HepG2 (cell line): ENCODE data around the gene KAZN. TPM values are rescaled to one million over a fixed set of nuclear protein-coding genes. Genes with fewer than 3 reads are reported as not detected.

Experiments
- ATAC-seq: fragments of 200-7000 bp; cut with Tn5 transposase; 3 replicates; pipeline ENCODE4 v1.9.1; 2020; ENCODE audit warnings: mild to moderate bottlenecking, moderate library complexity
- BruUV-seq: library from RNA; stranded (reverse); fragments of 400-500 nt; replicated peaks from 2 replicates; lab custom pipeline; 2021; lab: Mats Ljungman, UMichigan
- CTCF ChIA-PET: fragments of 300-600 bp; formaldehyde crosslinking; extraction: SDS; loops from one replicate; lab custom pipeline; 2021; ENCODE audit warnings: low total read pairs, inconsistent platforms, low intra/inter-chr PET ratio; lab: Yijun Ruan, JAX
- POLR2A ChIA-PET: fragments of 350-600 bp; sonication (Branson Sonifier 250); formaldehyde crosslinking; loops from one replicate; lab custom pipeline; 2020; ENCODE audit warnings: antibody characterized with exemption, inconsistent platforms; lab: Yijun Ruan, JAX
- DNase-seq: peaks from one replicate; pipeline ENCODE4 v3.0.0-alpha.2; 2015; ENCODE audit warnings: low spot score
- FAIRE-seq: peaks from 3 replicates; lab custom pipeline; 2011; peaks lifted over from hg19 to GRCh38; lab: Jason Lieb, UNC
- H2AFZ ChIP-seq: one replicate; pipeline ENCODE4 v1.6.1; 2011; ENCODE audit warnings: low read length, inconsistent platforms
- H3K27ac ChIP-seq: fragments of 300-600 bp; 3 replicates; pipeline ENCODE4 v1.8.0; 2011; ENCODE audit warnings: mixed run types, mild to moderate bottlenecking, mixed read lengths, low read length, inconsistent platforms; ENCODE audit not compliant: insufficient read depth; ENCODE audit errors: extremely low read length
- H3K27me3 ChIP-seq, 2 experiments: fragments of 200-600 bp in 1 of 2; 2 replicates in 1 of 2; 3 replicates in 1 of 2; pipeline versions ENCODE4 v1.6.0 to v1.8.0; 2011; ENCODE audit warnings: low read length in 2 of 2, mild to moderate bottlenecking in 2 of 2, moderate library complexity in 2 of 2, inconsistent platforms in 1 of 2; ENCODE audit not compliant: insufficient read depth in 2 of 2, control insufficient read depth in 1 of 2
- H3K36me3 ChIP-seq, 2 experiments: fragments of 200-600 bp in 1 of 2; replicated peaks in 1 of 2; 2 replicates in 1 of 2; 3 replicates in 1 of 2; pipeline versions ENCODE4 v1.5.1 to v1.8.0; 2011; ENCODE audit warnings: low read length in 2 of 2, inconsistent platforms in 1 of 2; ENCODE audit not compliant: insufficient read depth in 2 of 2, control insufficient read depth in 1 of 2
- H3K4me1 ChIP-seq: 2 replicates; pipeline ENCODE4 v1.5.1; 2012; ENCODE audit warnings: low read length, inconsistent platforms; ENCODE audit not compliant: insufficient read depth
- H3K4me2 ChIP-seq: 2 replicates; pipeline ENCODE4 v1.6.0; 2011; ENCODE audit warnings: low read depth, low read length, inconsistent platforms
- H3K4me3 ChIP-seq, 3 experiments: fragments of 200-600 bp in 1 of 3; sonication (generic), shearing (Covaris generic) in 1 of 3; replicated peaks in 1 of 3; 2 replicates each; pipeline ENCODE4 v1.5.1; 2011 to 2016; ENCODE audit warnings: low read length in 3 of 3, inconsistent platforms in 2 of 3, low read depth in 2 of 3, mild to moderate bottlenecking in 2 of 3, control low read depth in 1 of 3, mixed read lengths in 1 of 3; ENCODE audit not compliant: insufficient read depth in 1 of 3
- H3K79me2 ChIP-seq: one replicate; pipeline ENCODE4 v1.6.1; 2011; ENCODE audit warnings: low read length, inconsistent platforms; ENCODE audit not compliant: insufficient read depth
- H3K9ac ChIP-seq: 2 replicates; pipeline ENCODE4 v1.6.0; 2011; ENCODE audit warnings: mild to moderate bottlenecking, low read depth, low read length, inconsistent platforms; ENCODE audit not compliant: insufficient read depth
- H3K9me3 ChIP-seq: 2 replicates; pipeline ENCODE4 v1.5.1; 2012; ENCODE audit warnings: mild to moderate bottlenecking, low read length
- H4K20me1 ChIP-seq: 2 replicates; pipeline ENCODE4 v1.6.0; 2011; ENCODE audit warnings: inconsistent platforms, mild to moderate bottlenecking, low read length, moderate library complexity; ENCODE audit not compliant: insufficient read depth
- DPF2 ChIP-seq: sonication (generic); formaldehyde crosslinking; IDR thresholded peaks from 2 replicates; pipeline ENCODE4 v1.4.0; 2020; ENCODE audit warnings: mild to moderate bottlenecking, low read depth, missing genetic modification reagents, borderline replicate concordance
- HOXA5 ChIP-seq: sonication (generic); formaldehyde crosslinking; IDR thresholded peaks from 2 replicates; pipeline ENCODE4 v1.4.0; 2020; ENCODE audit warnings: missing genetic modification reagents
- KDM2A ChIP-seq: sonication (generic); formaldehyde crosslinking; IDR thresholded peaks from 2 replicates; pipeline ENCODE4 v1.4.0; 2020; ENCODE audit warnings: low read depth, missing genetic modification reagents, borderline replicate concordance
- NR2F1 ChIP-seq, 2 experiments: fragments of 450-650 bp in 1 of 2; formaldehyde crosslinking in 1 of 2; IDR thresholded peaks; 2 replicates each; pipeline versions ENCODE4 v1.5.0 to v1.6.1; 2016 to 2020; ENCODE audit warnings: mild to moderate bottlenecking in 1 of 2, missing compliant biosample characterization in 1 of 2, missing genetic modification reagents in 1 of 2, moderate library complexity in 1 of 2
- WIZ ChIP-seq: sonication (generic); formaldehyde crosslinking; IDR thresholded peaks from 2 replicates; pipeline ENCODE4 v1.5.1; 2020; ENCODE audit warnings: mild to moderate bottlenecking, missing genetic modification reagents
- YY1 ChIP-seq: IDR thresholded peaks from 2 replicates; pipeline ENCODE4 v1.6.1; 2011; ENCODE audit warnings: low read length, low read depth, moderate library complexity, mild to moderate bottlenecking; ENCODE audit not compliant: insufficient read depth, insufficient replicate concordance
- WGBS: methylation state at CpG from one replicate; pipeline ENCODE4 v1.1.6; 2017; ENCODE audit warnings: low lambda C conversion rate; 5-methylcytosine and 5-hydroxymethylcytosine counted together
- in situ Hi-C: cut with HindIII; loops from 2 replicates; pipeline ENCODE4 v1.10.0; 2017; ENCODE audit warnings: low pct_unique_long_range_greater_than_20kb; ENCODE audit not compliant: extremely low pct_ligation_motif_present
- intact Hi-C: fragments of 100-400 bp; cut with micrococcal nuclease; formaldehyde crosslinking; loops from one replicate; pipeline ENCODE4 v1.10.0; 2022; ENCODE audit not compliant: unreplicated experiment
- polyA plus RNA-seq, 8 experiments: library from polyadenylated mRNA; depleted of rRNA in 3 of 8; stranded (reverse) in 7 of 8; unstranded in 1 of 8; fragments of >200 nt; fragmentation: Illumina TruSeq in 4 of 8; extraction: Trizol in 4 of 8; gene quantifications; 2 replicates each; pipeline versions ENCODE4 v1.2.1 to v1.2.3, GENCODE V29; 2011 to 2016; ENCODE audit warnings: low read depth in 4 of 8, missing spikeins in 1 of 8, mixed read lengths in 1 of 8; ENCODE audit not compliant: insufficient read depth in 1 of 8
- total RNA-seq, 5 experiments: library from RNA; depleted of rRNA; stranded (reverse); fragments of >200 nt; fragmentation: Illumina TruSeq; extraction: Trizol; gene quantifications; 2 replicates each; pipeline ENCODE4 v1.2.3, GENCODE V29; 2016; ENCODE audit warnings: low read depth in 1 of 5
- TF ChIP-seq, protein P1 (sequence below): sonication (generic); formaldehyde crosslinking; conservative IDR thresholded peaks from 2 replicates; pipeline ENCODE4 v1.4.0; 2020; ENCODE audit warnings: mild to moderate bottlenecking, missing genetic modification reagents, moderate library complexity

The KAZN gene
- total and polyA plus RNA-seq, 2 of the 13 experiments (the other 11 are each of a cell fraction or from before 2014, with no cell fraction given): 10.4 to 13.5 TPM

- ATAC-seq: no peak
- intact Hi-C loops: no loop called here
- ChIA-PET CTCF (no interaction called here), POLR2A (no interaction called here)
- DNase-seq: no peak
- Histone ChIP-seq H3K4me1 (no peaks in the 10 kb centered on the region), H3K79me2 (no peaks in the 10 kb centered on the region), H3K4me3 (no peak overlapping the region), H3K9ac (no peak overlapping the region), H3K4me2 (no peak overlapping the region), H3K27ac (no peak overlapping the region), H2AFZ (no peak overlapping the region), H3K27me3 (peaks cover 0 to 16% of the 10 kb centered on the region in 2 experiments; a peak in 3 of 5 replicates), H3K9me3 (no peaks in the 10 kb centered on the region), H4K20me1 (no peaks in the 10 kb centered on the region), H3K36me3 (no peaks in the 10 kb centered on the region)
- TF ChIP-seq DPF2 (CRISPR knock-in tag) (no peak), WIZ (no peak), NR2F1 (CRISPR knock-in tag; IDR thresholded peaks at IDR 0.05) (no peak), YY1 (no peak), KDM2A (CRISPR knock-in tag) (no peak), HOXA5 (CRISPR knock-in tag) (no peak)
- TF ChIP-seq, protein P1, sequence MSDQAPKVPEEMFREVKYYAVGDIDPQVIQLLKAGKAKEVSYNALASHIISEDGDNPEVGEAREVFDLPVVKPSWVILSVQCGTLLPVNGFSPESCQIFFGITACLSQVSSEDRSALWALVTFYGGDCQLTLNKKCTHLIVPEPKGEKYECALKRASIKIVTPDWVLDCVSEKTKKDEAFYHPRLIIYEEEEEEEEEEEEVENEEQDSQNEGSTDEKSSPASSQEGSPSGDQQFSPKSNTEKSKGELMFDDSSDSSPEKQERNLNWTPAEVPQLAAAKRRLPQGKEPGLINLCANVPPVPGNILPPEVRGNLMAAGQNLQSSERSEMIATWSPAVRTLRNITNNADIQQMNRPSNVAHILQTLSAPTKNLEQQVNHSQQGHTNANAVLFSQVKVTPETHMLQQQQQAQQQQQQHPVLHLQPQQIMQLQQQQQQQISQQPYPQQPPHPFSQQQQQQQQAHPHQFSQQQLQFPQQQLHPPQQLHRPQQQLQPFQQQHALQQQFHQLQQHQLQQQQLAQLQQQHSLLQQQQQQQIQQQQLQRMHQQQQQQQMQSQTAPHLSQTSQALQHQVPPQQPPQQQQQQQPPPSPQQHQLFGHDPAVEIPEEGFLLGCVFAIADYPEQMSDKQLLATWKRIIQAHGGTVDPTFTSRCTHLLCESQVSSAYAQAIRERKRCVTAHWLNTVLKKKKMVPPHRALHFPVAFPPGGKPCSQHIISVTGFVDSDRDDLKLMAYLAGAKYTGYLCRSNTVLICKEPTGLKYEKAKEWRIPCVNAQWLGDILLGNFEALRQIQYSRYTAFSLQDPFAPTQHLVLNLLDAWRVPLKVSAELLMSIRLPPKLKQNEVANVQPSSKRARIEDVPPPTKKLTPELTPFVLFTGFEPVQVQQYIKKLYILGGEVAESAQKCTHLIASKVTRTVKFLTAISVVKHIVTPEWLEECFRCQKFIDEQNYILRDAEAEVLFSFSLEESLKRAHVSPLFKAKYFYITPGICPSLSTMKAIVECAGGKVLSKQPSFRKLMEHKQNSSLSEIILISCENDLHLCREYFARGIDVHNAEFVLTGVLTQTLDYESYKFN (CRISPR knock-in tag): no peak
- 5% methylated on average over 2 of the region's 2 CpGs for WGBS
- BruUV-seq: no TSS peak
- FAIRE-seq: no peak
- in situ Hi-C loops: no loop called here
Measured at GRCh38 chr1:14750490-14750889, 152.0 kb downstream of the KAZN start.
